OCI-LY1 (cell line): ENCODE results near the gene C1orf52.

Experiments used
- H2AFZ ChIP-seq: fragments of 200-600 bp; sonication (generic), shearing (Covaris generic); 2 replicates; pipeline ENCODE4 v1.6.0; 2014; ENCODE audit warnings: antibody characterized with exemption, mild to moderate bottlenecking, low read length
- H3F3A ChIP-seq: fragments of 200-600 bp; sonication (generic), shearing (Covaris generic); 2 replicates; pipeline ENCODE4 v1.6.0; 2014; ENCODE audit warnings: mild to moderate bottlenecking, antibody characterized with exemption, low read length, moderate library complexity; ENCODE audit not compliant: insufficient read depth
- H3K27ac ChIP-seq: fragments of 200-600 bp; sonication (generic); 2 replicates; pipeline ENCODE4 v1.5.1; 2014; ENCODE audit warnings: low read length, mixed run types, mild to moderate bottlenecking, low read depth; ENCODE audit not compliant: poor library complexity, severe bottlenecking
- H3K27me3 ChIP-seq: fragments of 200-600 bp; sonication (generic); 2 replicates; pipeline ENCODE4 v1.6.0; 2014; ENCODE audit warnings: antibody characterized with exemption, mild to moderate bottlenecking, low read length, moderate library complexity; ENCODE audit not compliant: insufficient read depth
- H3K36me3 ChIP-seq: fragments of 200-600 bp; sonication (generic); 2 replicates; pipeline ENCODE4 v1.6.1; 2014; ENCODE audit warnings: mild to moderate bottlenecking, antibody characterized with exemption, low read length, moderate library complexity, mixed read lengths; ENCODE audit not compliant: insufficient read depth
- H3K4me1 ChIP-seq: fragments of 200-600 bp; sonication (generic); 2 replicates; pipeline ENCODE4 v1.5.1; 2014; ENCODE audit warnings: mild to moderate bottlenecking, low read length, moderate library complexity; ENCODE audit not compliant: insufficient read depth, severe bottlenecking
- H3K4me2 ChIP-seq: fragments of 200-600 bp; sonication (generic), shearing (Covaris generic); 2 replicates; pipeline ENCODE4 v1.6.1; 2014; ENCODE audit warnings: low read length
- H3K4me3 ChIP-seq: fragments of 200-600 bp; sonication (generic); 2 replicates; pipeline ENCODE4 v1.5.1; 2014; ENCODE audit warnings: low read length, low read depth, mild to moderate bottlenecking, mixed read lengths; ENCODE audit not compliant: poor library complexity, severe bottlenecking
- H3K79me2 ChIP-seq: fragments of 200-600 bp; shearing (Covaris generic); 2 replicates; pipeline ENCODE4 v1.6.1; 2016; ENCODE audit warnings: mixed run types, low read length, mixed read lengths; ENCODE audit not compliant: insufficient read depth
- H3K9ac ChIP-seq: fragments of 200-600 bp; sonication (generic), shearing (Covaris generic); 2 replicates; pipeline ENCODE4 v1.6.1; 2014; ENCODE audit warnings: mild to moderate bottlenecking, low read length, mixed read lengths
- H3K9me2 ChIP-seq: fragments of 200-600 bp; sonication (generic), shearing (Covaris generic); 2 replicates; pipeline ENCODE4 v1.6.1; 2014; ENCODE audit warnings: low read depth, mild to moderate bottlenecking, low read length, mixed read lengths
- H3K9me3 ChIP-seq: fragments of 200-600 bp; shearing (Covaris generic); 2 replicates; pipeline ENCODE4 v1.6.1; 2014; ENCODE audit warnings: low read length, mixed read lengths
- H4K20me1 ChIP-seq: fragments of 200-600 bp; sonication (generic), shearing (Covaris generic); 2 replicates; pipeline ENCODE4 v1.6.0; 2016; ENCODE audit warnings: mild to moderate bottlenecking, low read length; ENCODE audit not compliant: insufficient read depth
- EZH2 ChIP-seq: fragments of 200-600 bp; sonication (generic), shearing (Covaris generic); IDR thresholded peaks from 2 replicates; pipeline ENCODE4 v1.8.0; 2017; ENCODE audit warnings: borderline replicate concordance, mixed run types, mild to moderate bottlenecking, antibody characterized with exemption, low read length, moderate library complexity, mixed read lengths
- TF ChIP-seq, protein P1 (sequence below): fragments of 200-600 bp; sonication (generic), shearing (Covaris generic); IDR thresholded peaks from 2 replicates; pipeline ENCODE4 v1.5.1; 2017; ENCODE audit warnings: mild to moderate bottlenecking, antibody characterized with exemption, low read length, moderate library complexity, mixed read lengths

The C1orf52 gene

GRCh38 chr1:85245456-85245855 is 14.0 kb downstream of the C1orf52 start:
- H2AFZ ChIP-seq = no peak overlapping the region
- H3K9ac ChIP-seq = no peak overlapping the region
- H3K4me2 ChIP-seq = no peak overlapping the region
- H3K27ac ChIP-seq = no peak overlapping the region
- no peaks in the 10 kb centered on the region for H3K4me1 ChIP-seq
- no peak overlapping the region for H3K4me3 ChIP-seq
- no peak for TF ChIP-seq EZH2
- TF ChIP-seq, protein P1, sequence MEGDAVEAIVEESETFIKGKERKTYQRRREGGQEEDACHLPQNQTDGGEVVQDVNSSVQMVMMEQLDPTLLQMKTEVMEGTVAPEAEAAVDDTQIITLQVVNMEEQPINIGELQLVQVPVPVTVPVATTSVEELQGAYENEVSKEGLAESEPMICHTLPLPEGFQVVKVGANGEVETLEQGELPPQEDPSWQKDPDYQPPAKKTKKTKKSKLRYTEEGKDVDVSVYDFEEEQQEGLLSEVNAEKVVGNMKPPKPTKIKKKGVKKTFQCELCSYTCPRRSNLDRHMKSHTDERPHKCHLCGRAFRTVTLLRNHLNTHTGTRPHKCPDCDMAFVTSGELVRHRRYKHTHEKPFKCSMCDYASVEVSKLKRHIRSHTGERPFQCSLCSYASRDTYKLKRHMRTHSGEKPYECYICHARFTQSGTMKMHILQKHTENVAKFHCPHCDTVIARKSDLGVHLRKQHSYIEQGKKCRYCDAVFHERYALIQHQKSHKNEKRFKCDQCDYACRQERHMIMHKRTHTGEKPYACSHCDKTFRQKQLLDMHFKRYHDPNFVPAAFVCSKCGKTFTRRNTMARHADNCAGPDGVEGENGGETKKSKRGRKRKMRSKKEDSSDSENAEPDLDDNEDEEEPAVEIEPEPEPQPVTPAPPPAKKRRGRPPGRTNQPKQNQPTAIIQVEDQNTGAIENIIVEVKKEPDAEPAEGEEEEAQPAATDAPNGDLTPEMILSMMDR = no peak
- H3K36me3 ChIP-seq = peaks cover 4% of the 10 kb centered on the region; the same call in 1 of the 2 replicates
- no peaks in the 10 kb centered on the region for H3K9me2 ChIP-seq
- no peaks in the 10 kb centered on the region for H3K9me3 ChIP-seq
- no peaks in the 10 kb centered on the region for H3K27me3 ChIP-seq
- no peaks in the 10 kb centered on the region for H4K20me1 ChIP-seq
- H3F3A ChIP-seq = no peaks in the 10 kb centered on the region
- no peaks in the 10 kb centered on the region for H3K79me2 ChIP-seq

GRCh38 chr1:85244271-85245061 is 15.0 kb downstream of the C1orf52 start:
- no peak overlapping the region for H3K27ac ChIP-seq
- no peaks in the 10 kb centered on the region for H3F3A ChIP-seq
- no peak overlapping the region for H3K4me2 ChIP-seq

DNA sequence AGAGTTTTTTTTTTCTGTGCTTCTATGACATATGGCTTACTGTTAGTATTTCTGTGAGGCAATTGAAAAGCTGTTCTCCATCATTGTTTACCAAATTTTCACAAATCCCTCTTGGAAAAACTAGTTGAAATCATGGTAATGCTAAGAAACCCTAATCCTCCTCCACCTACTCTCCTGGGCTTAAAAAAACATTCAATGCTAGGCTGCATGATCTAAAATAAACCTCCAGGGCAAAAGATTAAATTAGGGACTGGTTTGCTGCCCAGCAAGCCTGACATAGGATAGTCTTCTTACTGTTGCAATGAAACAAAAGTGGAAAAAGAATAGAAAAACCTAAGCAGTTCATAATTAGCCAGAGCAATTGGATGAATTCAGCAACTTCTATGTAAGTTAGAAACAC is 16.1 kb downstream of the C1orf52 start:
- H3K4me3 ChIP-seq = no peak overlapping the region
- H3K4me1 ChIP-seq = no peaks in the 10 kb centered on the region
- no peak overlapping the region for H3K9ac ChIP-seq
- TF ChIP-seq, protein P1 = no peak
- no peak for TF ChIP-seq EZH2
- H3K27me3 ChIP-seq = no peaks in the 10 kb centered on the region
- no peaks in the 10 kb centered on the region for H3K79me2 ChIP-seq
- H2AFZ ChIP-seq = no peak overlapping the region
- no peak overlapping the region for H3K27ac ChIP-seq
- no peaks in the 10 kb centered on the region for H4K20me1 ChIP-seq
- no peaks in the 10 kb centered on the region for H3K36me3 ChIP-seq
- H3K4me2 ChIP-seq = no peak overlapping the region
- H3F3A ChIP-seq = no peaks in the 10 kb centered on the region
- H3K9me2 ChIP-seq = no peaks in the 10 kb centered on the region
- H3K9me3 ChIP-seq = no peaks in the 10 kb centered on the region

More at GRCh38 chr1:85244271-85245061, 15.0 kb downstream of the C1orf52 start:
- Histone ChIP-seq H3K9me3 (no peaks in the 10 kb centered on the region), H2AFZ (no peak overlapping the region), H3K4me3 (no peak overlapping the region), H3K9ac (no peak overlapping the region), H3K9me2 (no peaks in the 10 kb centered on the region), H3K27me3 (no peaks in the 10 kb centered on the region), H3K79me2 (no peaks in the 10 kb centered on the region), H3K4me1 (no peaks in the 10 kb centered on the region), H3K36me3 (no peaks in the 10 kb centered on the region), H4K20me1 (no peaks in the 10 kb centered on the region)
- TF ChIP-seq EZH2 = no peak
- TF ChIP-seq, protein P1 = no peak
